Mucosa of rectum (tissue), 2 donors: Measurements from ENCODE around the gene WDCP.
A peak's percentile ranks its signal among the peaks of the same experiment; 100 is the strongest.
"Not testable (repeated sequence)": the region's sequence is repeated elsewhere in the genome, so short reads cannot be mapped to it uniquely, and the experiment has no call there.

Source experiments
- H3K27ac ChIP-seq, 2 donors: one replicate each; pipeline ENCODE4 v1.7.0; 2013; ENCODE audit warnings: inconsistent platforms in 2 of 2, low read depth in 2 of 2, low read length in 2 of 2
- H3K27me3 ChIP-seq, 2 donors: one replicate each; pipeline ENCODE4 v1.7.0; 2013; ENCODE audit warnings: low read length in 2 of 2; ENCODE audit not compliant: control insufficient read depth in 2 of 2, insufficient read depth in 2 of 2
- H3K36me3 ChIP-seq, 2 donors: one replicate each; pipeline ENCODE4 v1.7.0; 2013; ENCODE audit warnings: low read length in 2 of 2; ENCODE audit not compliant: control insufficient read depth in 2 of 2, insufficient read depth in 2 of 2
- H3K4me1 ChIP-seq, 2 donors: one replicate each; pipeline ENCODE4 v1.7.0; 2013; ENCODE audit warnings: low read length in 2 of 2, mild to moderate bottlenecking in 1 of 2; ENCODE audit not compliant: control insufficient read depth in 2 of 2, insufficient read depth in 2 of 2
- H3K4me3 ChIP-seq, 2 donors: one replicate each; pipeline ENCODE4 v1.7.0; 2013; ENCODE audit warnings: low read length in 2 of 2
- H3K9ac ChIP-seq, 2 donors: one replicate each; pipeline ENCODE4 v1.7.0; 2013; ENCODE audit warnings: low read length in 2 of 2, low read depth in 1 of 2, mild to moderate bottlenecking in 1 of 2
- H3K9me3 ChIP-seq, 2 donors: one replicate each; pipeline ENCODE4 v1.7.0; 2013; ENCODE audit warnings: low read length in 2 of 2; ENCODE audit not compliant: control insufficient read depth in 2 of 2
- donor health status: healthy.
- donor health status: Normal muscosa, but diverticular disease.

The WDCP gene

DNA sequence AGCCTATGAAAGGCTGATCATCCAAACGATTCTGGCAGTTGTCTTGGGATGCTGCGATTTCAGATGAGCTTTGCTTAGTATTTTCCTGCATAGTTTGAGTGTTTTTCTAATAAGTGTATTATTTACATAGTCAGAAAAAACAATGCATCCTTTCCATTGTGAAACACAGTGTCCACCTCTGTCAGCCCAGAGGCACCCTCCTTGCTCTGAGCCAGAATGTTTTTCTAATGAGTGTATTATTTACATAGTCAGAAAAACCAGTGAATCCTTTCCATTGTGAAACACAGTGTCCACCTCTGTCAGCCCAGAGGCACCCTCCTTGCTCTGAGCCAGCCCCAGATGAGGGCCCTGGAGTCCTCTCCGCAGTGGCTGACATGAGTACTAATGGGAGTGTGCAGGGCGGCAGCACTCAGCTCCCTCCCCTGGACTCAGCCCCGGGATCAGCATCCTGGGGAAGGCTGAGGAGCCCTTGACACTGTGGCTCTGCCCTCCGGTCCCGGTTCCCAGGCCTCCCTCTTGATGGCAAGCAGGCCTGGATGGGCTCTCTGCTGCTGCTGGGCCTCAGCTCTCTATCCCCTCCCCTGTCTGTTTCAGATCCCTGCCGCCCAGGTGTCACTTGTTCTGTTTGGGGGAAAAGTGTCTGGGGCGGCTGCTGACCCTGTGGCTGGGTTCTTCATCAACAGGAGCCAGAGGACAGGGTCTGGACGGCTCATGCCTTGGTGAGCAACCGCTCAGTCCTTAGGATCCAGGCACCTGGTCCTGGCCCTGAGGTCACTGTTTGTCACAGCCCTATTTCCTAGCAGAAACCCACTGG lies 31.4 kb downstream of the WDCP start:
- no peak overlapping the region for H3K9ac ChIP-seq
- peaks cover 0 to under 1% of the 10 kb centered on the region in 2 donors for H3K4me1 ChIP-seq
- no peaks in the 10 kb centered on the region for H3K36me3 ChIP-seq
- H3K4me3 ChIP-seq, result no peak overlapping the region
- H3K9me3 ChIP-seq, result no peaks in the 10 kb centered on the region
- H3K27me3 ChIP-seq, result peaks cover 7 to 9% of the 10 kb centered on the region in 2 donors
- H3K27ac ChIP-seq, result no peak overlapping the region

DNA sequence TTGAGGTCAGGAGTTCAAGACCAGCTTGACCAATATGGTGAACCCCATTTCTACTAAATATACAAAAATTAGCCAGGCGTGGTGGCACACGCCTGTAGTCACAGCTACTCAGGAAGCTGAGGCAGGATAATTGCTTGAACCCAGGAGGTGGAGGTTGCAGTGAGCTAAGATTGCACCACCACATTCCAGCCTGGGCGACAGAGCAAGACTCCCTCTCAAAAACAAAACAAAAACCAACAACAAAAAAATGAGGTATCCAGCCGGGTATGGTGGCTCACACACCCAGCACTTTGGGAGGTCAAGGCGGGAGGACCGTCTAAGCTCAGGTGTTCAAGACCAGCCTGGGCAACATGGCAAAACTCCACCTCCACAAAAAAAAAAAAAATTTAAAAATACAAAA lies 32.3 kb downstream of the WDCP start:
- peaks cover 12 to 16% of the 10 kb centered on the region in 2 donors for H3K27me3 ChIP-seq
- H3K9ac ChIP-seq, result not testable (repeated sequence)

DNA sequence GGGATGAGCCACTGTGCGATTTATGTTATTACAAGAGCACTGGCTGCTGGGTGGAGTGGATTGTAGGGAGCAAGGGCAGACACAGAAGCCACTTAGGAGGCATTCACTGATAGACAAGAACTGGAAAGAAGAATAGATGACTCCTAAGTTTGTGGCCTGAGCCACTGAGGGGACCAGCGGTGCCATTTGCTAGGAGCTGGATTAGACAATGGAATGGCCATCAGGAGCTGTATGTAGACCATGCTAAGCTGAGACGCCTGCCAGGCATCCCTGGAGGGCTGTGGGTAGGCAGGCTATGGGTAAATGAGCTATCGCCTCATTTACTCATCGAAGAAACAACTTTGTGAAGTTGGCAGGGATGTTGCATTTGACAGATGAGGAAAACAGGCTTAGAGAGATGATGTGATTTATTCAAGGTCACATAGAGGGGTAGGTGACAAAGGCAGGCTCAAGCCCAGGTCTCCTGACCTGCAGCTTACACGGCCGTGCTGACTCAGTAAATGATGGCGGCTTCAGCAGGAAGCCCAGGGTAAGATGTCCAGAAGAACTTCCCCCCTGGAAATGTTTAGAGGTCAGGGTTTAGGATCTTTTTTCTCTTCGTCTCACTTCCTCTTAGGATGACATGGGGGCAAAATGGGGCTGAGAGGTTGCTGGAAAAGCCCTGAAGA lies 34.5 kb downstream of the WDCP start:
- Histone ChIP-seq H3K4me1 (peaks cover 4 to 6% of the 10 kb centered on the region in 2 donors), H3K9ac (no peak overlapping the region), H3K27me3 (peaks cover 21 to 30% of the 10 kb centered on the region in 2 donors)

More for the DNA sequence above, 32.3 kb downstream of the WDCP start:
- H3K4me3 ChIP-seq, H3K36me3 ChIP-seq, H3K27ac ChIP-seq, H3K4me1 ChIP-seq, H3K9me3 ChIP-seq: not testable (repeated sequence)

DNA sequence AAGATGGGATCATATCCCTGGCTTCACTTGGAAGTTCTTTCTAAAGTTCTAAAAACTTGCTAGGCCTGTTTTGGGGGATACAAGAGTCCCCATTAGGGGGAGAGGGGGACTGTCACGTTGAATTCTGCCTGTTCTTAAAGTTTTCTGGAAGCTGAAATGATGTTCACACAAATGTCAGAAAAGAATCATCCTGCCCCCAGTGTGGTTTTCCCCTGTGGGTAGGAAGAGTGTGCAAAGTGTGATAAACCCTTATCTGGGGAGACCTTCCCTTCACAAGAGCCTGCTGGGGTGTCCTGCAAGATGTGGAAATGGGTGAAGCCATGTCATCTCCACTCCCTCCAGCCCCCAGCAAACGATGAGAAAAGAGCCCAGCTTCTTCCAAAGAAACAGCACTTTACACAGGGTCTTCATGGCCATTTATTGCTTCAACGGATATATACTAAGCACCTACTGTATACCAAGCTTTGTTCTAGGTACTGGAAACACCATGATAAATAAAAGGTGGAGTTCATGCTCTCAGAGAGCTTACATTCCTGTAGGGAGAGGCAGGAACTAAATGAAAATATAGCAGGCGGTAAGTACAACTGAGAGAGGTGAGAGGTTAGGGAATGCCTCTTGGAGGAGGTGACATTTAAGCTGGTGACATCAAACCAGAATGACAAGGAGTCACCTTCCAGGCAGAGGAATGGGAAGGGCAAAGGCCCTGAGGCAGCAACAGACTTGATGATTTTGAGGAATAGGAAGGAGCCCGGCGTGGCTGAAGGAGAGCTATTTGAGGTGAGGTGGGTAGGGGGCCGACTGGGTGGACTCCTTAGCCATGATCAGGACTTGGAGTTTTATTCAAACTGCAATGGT lies 35.7 kb downstream of the WDCP start:
- no peaks in the 10 kb centered on the region for H3K36me3 ChIP-seq
- H3K4me3 ChIP-seq, result no peak overlapping the region
- H3K9ac ChIP-seq, result no peak overlapping the region
- no peak overlapping the region for H3K27ac ChIP-seq
- peaks cover 4 to 6% of the 10 kb centered on the region in 2 donors for H3K4me1 ChIP-seq
- H3K9me3 ChIP-seq, result no peaks in the 10 kb centered on the region
- peaks cover 21 to 30% of the 10 kb centered on the region in 2 donors for H3K27me3 ChIP-seq

More for the DNA sequence above, 34.5 kb downstream of the WDCP start:
- H3K36me3 ChIP-seq, result no peaks in the 10 kb centered on the region
- no peaks in the 10 kb centered on the region for H3K9me3 ChIP-seq
- H3K27ac ChIP-seq, result no peak overlapping the region
- H3K4me3 ChIP-seq, result no peak overlapping the region

DNA sequence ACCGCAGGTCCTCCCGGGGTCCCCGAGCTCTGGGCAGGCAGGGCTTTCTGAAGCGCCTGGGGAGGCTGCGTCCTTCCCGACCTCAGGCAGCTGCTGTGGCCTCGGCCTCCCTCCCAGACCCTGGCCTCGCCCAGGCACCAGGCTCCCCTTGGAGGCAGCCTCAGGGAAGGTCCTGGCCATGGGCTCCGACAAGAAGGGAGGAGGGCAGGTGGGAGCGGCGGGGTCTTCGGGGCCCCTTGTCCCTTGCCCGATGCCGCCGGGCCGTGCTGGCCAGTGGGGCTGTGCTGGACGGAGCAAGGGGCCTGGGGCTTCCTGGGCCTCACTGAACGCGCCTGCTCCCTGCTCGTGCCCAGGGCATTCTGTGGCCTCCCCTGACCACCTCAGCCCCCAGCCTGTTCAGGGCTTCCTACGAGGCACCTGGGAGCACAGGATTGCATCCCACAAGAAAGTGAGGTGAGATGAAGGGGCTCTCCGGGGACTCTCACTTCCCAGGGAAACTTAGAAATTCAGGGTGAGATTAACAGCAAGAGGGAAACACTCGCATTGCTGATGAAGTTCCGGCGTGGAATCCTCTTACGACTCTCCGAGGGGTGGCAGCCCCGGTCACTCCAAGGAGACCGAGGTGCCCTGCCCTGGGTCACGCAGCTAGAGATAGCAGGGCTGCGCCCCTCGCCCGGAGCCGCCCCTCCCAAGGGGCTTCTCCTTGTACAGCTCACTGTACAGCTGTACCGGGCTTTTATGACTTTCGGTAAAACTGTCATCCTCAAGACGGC lies 36.5 kb downstream of the WDCP start:
- Histone ChIP-seq H3K9ac (no peak overlapping the region), H3K4me1 (peaks cover 4 to 6% of the 10 kb centered on the region in 2 donors), H3K27ac (no peak overlapping the region), H3K9me3 (no peaks in the 10 kb centered on the region), H3K36me3 (no peaks in the 10 kb centered on the region), H3K27me3 (peaks cover 21 to 30% of the 10 kb centered on the region in 2 donors), H3K4me3 (peak overlapping the region in 1 of 2 donors; percentile 50)

DNA sequence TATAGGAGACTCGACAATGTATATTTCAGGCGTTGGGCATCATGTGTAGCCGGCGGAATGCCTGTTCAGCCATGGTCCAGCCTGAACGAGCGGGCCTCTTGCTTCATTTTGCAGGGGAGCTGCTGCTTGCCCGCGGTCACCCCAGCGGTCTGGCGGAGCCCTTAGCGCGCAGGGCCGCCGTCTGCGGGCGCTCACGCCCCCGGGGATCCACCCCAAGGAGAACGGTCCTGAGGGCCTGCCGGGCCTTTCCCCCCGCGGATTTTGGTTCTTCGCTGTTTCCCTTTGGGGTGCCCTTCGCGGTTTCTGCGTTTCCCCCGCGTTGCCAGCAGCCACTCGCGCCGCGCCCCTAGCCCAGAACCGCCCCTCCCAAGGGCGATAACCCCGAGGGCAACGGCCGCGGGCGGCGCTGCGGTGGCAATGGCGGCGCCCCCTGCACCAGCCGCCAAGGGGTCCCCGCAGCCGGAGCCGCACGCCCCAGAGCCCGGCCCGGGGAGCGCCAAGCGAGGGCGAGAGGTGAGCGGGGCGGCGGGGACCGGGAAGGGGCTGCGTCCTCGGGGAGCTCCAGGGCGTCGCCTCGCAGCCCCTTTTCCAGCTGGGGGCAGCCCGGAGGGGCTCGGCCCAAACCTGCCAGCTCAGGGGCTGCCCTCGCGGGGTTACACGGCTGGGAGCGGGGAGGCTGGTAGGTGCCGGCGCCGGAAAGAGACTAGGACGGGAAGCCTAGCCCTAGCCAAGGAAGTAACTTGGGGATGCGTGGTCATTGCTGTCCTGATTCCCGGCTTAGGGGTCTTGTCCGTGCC lies 37.3 kb downstream of the WDCP start, which contains the start of gene MFSD2B:
Gene MFSD2B (plus strand): TSS at position 406 of the 797 bp plus-strand sequence. CDS start 12 bp downstream, at position 418.
- Histone ChIP-seq H3K4me3 (peak within 1 kb of the TSS; percentile 20 to 50), H3K9ac (no peak within 1 kb of the TSS), H3K27ac (no peak within 1 kb of the TSS), H3K4me1 (peaks cover 4 to 6% of the 10 kb centered on the region in 2 donors), H3K27me3 (peaks cover 21 to 30% of the 10 kb centered on the region in 2 donors), H3K36me3 (no peaks in the 10 kb centered on the region), H3K9me3 (no peaks in the 10 kb centered on the region)

DNA sequence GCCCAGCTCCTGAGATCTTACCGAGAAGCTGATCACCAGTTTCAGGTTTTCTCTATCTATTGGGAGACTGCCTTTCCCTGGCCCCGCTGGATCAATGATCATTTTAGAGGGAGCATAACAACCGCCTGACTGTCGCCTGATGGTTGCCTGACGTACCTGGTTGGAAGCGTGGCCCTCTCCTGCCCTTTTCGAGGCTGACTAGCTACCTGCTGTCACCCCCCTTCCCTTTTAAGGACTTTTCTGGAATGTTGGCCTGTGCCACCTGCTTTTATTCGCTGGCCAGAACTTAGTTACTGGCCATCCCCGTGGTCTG lies 37.9 kb downstream of the WDCP start:
- H3K36me3 ChIP-seq, result no peaks in the 10 kb centered on the region
- H3K27me3 ChIP-seq, result peaks cover 21 to 30% of the 10 kb centered on the region in 2 donors
- peaks cover 4 to 6% of the 10 kb centered on the region in 2 donors for H3K4me1 ChIP-seq
- no peak overlapping the region for H3K9ac ChIP-seq
- H3K4me3 ChIP-seq, result peak overlapping the region in 1 of 2 donors; percentile 20
- no peaks in the 10 kb centered on the region for H3K9me3 ChIP-seq
- H3K27ac ChIP-seq, result no peak overlapping the region

DNA sequence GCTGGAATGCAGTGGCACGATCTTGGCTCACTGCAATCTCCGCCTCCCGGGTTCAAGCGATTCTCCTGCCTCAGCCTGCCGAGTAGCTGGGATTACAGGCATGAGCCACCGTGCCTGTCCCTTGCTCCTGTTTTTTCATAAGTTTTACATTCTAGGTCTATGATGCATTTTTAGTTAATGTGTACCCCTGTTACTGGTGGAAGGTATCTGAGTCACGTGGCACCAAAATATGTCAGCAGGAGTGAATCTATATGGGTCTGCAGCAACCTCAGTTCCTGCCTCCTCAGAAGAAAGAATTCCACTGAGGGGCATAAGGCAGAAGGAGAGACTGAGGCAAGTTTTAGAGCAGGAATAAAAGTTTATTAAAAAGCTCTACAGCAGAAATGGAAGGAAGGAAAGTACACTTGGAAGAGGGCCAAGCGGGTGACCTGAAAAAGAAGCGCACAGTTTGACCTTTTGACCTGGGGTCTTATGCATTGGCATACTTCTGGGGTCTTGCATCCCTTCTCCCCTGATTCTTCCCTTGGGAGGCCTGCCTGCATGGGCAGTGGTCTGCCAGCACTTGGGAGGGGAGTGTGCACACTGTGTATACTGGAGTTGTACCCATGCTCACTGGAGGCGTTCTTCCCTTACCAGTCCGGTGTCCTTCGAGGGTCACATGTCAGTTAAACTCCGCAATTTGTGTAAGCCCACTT lies 38.4 kb downstream of the WDCP start:
- Histone ChIP-seq H3K9ac (no peak overlapping the region), H3K36me3 (no peaks in the 10 kb centered on the region), H3K27ac (no peak overlapping the region), H3K4me1 (peaks cover 4 to 6% of the 10 kb centered on the region in 2 donors), H3K4me3 (no peak overlapping the region), H3K9me3 (no peaks in the 10 kb centered on the region), H3K27me3 (peaks cover 21 to 30% of the 10 kb centered on the region in 2 donors)
